Liver (tissue), 3 donors: ENCODE results near the gene FTO.

Source experiments
- EGR1 ChIP-seq, 2 donors: IDR thresholded peaks; 2 replicates each; pipeline ENCODE4 v1.6.1; 2016 to 2018; ENCODE audit warnings: antibody characterized with exemption in 2 of 2, low read depth in 2 of 2
- FOXA1 ChIP-seq: IDR thresholded peaks from 2 replicates; pipeline ENCODE4 v1.6.1; 2016; ENCODE audit warnings: antibody characterized with exemption
- FOXA2 ChIP-seq: IDR thresholded peaks from 2 replicates; pipeline ENCODE4 v1.6.1; 2016; ENCODE audit warnings: antibody characterized with exemption
- GABPA ChIP-seq, 2 donors: IDR thresholded peaks in 1 of 2; conservative IDR thresholded peaks in 1 of 2; 2 replicates each; pipeline ENCODE4 v1.6.1; 2016; ENCODE audit warnings: antibody characterized with exemption in 2 of 2, mild to moderate bottlenecking in 1 of 2, moderate library complexity in 1 of 2
- JUND ChIP-seq, 2 donors: IDR thresholded peaks; 2 replicates each; pipeline ENCODE4 v1.6.1; 2016; ENCODE audit warnings: antibody characterized with exemption in 2 of 2
- RAD21 ChIP-seq, 2 donors: IDR thresholded peaks; 2 replicates each; pipeline ENCODE4 v1.6.1; 2016; ENCODE audit warnings: antibody characterized with exemption in 2 of 2, mild to moderate bottlenecking in 2 of 2
- RXRA ChIP-seq, 2 donors: IDR thresholded peaks; 2 replicates each; pipeline ENCODE4 v1.6.1; 2017 to 2018; ENCODE audit warnings: antibody characterized with exemption in 2 of 2, mild to moderate bottlenecking in 1 of 2
- SP1 ChIP-seq: IDR thresholded peaks from 2 replicates; pipeline ENCODE4 v1.6.1; 2018; ENCODE audit warnings: antibody characterized with exemption, mild to moderate bottlenecking
- TAF1 ChIP-seq: conservative IDR thresholded peaks from 2 replicates; pipeline ENCODE4 v1.6.1; 2016; ENCODE audit warnings: antibody characterized with exemption, mild to moderate bottlenecking
- YY1 ChIP-seq: IDR thresholded peaks from 2 replicates; pipeline ENCODE4 v1.6.1; 2016; ENCODE audit warnings: antibody characterized with exemption, mild to moderate bottlenecking
- ZBTB33 ChIP-seq: IDR thresholded peaks from 2 replicates; pipeline ENCODE4 v1.6.1; 2016; ENCODE audit warnings: antibody characterized with exemption
- TF ChIP-seq, protein P1 (sequence below): fragments of 150-350 bp; IDR thresholded peaks from 2 replicates; pipeline ENCODE4 v1.5.1; 2017; ENCODE audit warnings: improper control_type of control experiment, low read depth, low read length; ENCODE audit not compliant: missing input control
- TF ChIP-seq, protein P2 (sequence below): IDR thresholded peaks from 2 replicates; pipeline ENCODE4 v1.6.1; 2016; ENCODE audit warnings: antibody characterized with exemption, mild to moderate bottlenecking
- TF ChIP-seq, protein P3 (sequence below): IDR thresholded peaks from 2 replicates; pipeline ENCODE4 v1.6.1; 2016; ENCODE audit warnings: antibody characterized with exemption
- donor health status: healthy.
- donor health status: healthy.

DNA sequence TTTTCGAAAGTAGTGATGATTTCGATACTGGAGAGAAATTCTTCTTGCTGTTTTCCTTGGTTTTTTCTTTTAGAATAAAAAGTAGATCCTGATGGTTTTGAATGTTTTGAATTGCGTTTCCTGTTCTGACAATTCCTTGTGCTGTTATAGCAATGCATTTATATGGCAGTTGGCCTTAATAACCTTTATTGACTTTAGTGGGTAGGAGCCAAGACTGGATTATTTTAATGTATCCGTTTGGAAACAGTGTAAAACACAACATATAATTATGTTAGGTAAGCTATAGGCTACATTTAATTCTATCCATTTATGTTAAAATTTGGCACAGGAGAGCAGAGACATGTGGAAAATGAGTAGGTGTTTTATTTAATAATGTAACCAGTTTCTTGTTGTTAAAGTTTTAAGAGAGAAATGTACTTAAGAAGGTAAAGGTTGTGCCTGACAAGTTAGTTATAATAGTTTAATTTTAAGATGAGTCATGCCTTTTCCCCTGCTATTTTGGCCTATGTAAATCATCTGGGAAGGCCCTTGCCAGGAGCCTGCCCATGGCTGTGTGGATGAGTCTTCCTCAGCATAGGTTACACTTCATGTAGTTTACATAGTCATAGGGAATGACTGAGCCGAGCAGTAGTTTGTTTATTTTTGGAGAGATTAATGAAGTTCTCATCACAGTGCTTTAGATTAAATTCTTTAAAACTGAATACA is 189.9 kb downstream of the FTO start:
- TF ChIP-seq TAF1 (no peak), RAD21 (IDR thresholded peaks at IDR 0.05) (no peak), EGR1 (IDR thresholded peaks at IDR 0.05; ENCODE audit: low read depth in 2 of 2) (no peak), FOXA1 (no peak), ZBTB33 (no peak), GABPA (IDR thresholded peaks at IDR 0.05 in 1 of 2, conservative IDR thresholded peaks at IDR 0.05 in 1 of 2) (no peak), YY1 (no peak), RXRA (IDR thresholded peaks at IDR 0.05) (no peak), SP1 (no peak), JUND (IDR thresholded peaks at IDR 0.05) (no peak), FOXA2 (no peak)
- TF ChIP-seq, protein P1, sequence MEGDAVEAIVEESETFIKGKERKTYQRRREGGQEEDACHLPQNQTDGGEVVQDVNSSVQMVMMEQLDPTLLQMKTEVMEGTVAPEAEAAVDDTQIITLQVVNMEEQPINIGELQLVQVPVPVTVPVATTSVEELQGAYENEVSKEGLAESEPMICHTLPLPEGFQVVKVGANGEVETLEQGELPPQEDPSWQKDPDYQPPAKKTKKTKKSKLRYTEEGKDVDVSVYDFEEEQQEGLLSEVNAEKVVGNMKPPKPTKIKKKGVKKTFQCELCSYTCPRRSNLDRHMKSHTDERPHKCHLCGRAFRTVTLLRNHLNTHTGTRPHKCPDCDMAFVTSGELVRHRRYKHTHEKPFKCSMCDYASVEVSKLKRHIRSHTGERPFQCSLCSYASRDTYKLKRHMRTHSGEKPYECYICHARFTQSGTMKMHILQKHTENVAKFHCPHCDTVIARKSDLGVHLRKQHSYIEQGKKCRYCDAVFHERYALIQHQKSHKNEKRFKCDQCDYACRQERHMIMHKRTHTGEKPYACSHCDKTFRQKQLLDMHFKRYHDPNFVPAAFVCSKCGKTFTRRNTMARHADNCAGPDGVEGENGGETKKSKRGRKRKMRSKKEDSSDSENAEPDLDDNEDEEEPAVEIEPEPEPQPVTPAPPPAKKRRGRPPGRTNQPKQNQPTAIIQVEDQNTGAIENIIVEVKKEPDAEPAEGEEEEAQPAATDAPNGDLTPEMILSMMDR, result no peak
- TF ChIP-seq, protein P2, sequence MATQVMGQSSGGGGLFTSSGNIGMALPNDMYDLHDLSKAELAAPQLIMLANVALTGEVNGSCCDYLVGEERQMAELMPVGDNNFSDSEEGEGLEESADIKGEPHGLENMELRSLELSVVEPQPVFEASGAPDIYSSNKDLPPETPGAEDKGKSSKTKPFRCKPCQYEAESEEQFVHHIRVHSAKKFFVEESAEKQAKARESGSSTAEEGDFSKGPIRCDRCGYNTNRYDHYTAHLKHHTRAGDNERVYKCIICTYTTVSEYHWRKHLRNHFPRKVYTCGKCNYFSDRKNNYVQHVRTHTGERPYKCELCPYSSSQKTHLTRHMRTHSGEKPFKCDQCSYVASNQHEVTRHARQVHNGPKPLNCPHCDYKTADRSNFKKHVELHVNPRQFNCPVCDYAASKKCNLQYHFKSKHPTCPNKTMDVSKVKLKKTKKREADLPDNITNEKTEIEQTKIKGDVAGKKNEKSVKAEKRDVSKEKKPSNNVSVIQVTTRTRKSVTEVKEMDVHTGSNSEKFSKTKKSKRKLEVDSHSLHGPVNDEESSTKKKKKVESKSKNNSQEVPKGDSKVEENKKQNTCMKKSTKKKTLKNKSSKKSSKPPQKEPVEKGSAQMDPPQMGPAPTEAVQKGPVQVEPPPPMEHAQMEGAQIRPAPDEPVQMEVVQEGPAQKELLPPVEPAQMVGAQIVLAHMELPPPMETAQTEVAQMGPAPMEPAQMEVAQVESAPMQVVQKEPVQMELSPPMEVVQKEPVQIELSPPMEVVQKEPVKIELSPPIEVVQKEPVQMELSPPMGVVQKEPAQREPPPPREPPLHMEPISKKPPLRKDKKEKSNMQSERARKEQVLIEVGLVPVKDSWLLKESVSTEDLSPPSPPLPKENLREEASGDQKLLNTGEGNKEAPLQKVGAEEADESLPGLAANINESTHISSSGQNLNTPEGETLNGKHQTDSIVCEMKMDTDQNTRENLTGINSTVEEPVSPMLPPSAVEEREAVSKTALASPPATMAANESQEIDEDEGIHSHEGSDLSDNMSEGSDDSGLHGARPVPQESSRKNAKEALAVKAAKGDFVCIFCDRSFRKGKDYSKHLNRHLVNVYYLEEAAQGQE, result no peak
- TF ChIP-seq, protein P3, sequence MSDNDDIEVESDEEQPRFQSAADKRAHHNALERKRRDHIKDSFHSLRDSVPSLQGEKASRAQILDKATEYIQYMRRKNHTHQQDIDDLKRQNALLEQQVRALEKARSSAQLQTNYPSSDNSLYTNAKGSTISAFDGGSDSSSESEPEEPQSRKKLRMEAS, result no peak
